Breast epithelium (tissue), 3 donors: Measurements from ENCODE around the gene GTPBP1.

Experiments used
- POLR2A ChIP-seq: fragments of 450-650 bp; IDR thresholded peaks from one replicate; pipeline ENCODE4 v1.6.1; 2016; ENCODE audit warnings: antibody characterized with exemption, mild to moderate bottlenecking, moderate library complexity
- POLR2AphosphoS5 ChIP-seq, 3 donors: sonication (generic); formaldehyde crosslinking; IDR thresholded peaks; one replicate each; pipeline ENCODE4 v1.6.1; 2017; ENCODE audit warnings: antibody characterized with exemption in 3 of 3
- TF ChIP-seq, protein P1 (sequence below), 3 donors: fragments of 450-650 bp; IDR thresholded peaks; one replicate each; pipeline ENCODE4 v1.5.1; 2016 to 2017; ENCODE audit warnings: antibody characterized with exemption in 3 of 3, mild to moderate bottlenecking in 3 of 3, moderate library complexity in 3 of 3

DNA sequence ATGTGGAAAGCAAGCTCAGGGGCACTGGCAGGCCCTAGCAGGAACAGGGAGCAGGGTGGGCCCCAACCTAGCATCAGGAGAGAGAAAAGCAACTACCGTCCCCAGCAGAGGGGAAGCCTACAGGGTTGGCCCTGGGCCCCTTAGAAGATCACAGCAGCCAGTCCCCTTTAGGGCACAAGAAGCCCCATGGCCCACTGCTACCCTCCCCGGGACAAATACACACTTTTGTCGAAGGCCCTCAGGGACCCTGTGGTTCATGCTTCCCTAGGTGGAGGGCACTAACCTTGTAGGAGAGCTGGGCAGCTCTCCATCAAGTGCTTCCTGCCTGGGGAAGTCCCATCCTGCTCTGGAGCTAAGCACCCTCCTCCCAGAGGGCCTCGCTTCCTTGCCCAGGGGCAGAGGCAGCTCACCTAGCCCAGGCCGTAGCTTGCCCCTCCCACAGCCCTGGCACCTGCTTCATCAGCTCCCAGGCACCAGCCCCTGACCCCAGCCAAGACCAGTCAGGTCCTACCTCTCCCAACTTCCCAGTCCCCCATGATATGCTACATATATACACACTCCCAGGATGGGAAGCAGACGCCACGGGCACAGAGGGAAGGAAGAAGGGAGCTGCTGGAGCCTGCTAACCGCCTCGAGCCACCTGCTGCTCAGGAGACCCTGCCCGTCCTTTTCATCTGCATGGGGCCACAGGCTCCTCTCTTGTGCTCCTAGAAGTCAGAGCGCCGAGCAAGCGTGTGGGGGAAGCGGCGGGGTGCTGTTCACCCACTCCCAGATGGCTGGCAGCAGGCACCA is 29.9 kb downstream of the GTPBP1 start:
- TF ChIP-seq, protein P1, sequence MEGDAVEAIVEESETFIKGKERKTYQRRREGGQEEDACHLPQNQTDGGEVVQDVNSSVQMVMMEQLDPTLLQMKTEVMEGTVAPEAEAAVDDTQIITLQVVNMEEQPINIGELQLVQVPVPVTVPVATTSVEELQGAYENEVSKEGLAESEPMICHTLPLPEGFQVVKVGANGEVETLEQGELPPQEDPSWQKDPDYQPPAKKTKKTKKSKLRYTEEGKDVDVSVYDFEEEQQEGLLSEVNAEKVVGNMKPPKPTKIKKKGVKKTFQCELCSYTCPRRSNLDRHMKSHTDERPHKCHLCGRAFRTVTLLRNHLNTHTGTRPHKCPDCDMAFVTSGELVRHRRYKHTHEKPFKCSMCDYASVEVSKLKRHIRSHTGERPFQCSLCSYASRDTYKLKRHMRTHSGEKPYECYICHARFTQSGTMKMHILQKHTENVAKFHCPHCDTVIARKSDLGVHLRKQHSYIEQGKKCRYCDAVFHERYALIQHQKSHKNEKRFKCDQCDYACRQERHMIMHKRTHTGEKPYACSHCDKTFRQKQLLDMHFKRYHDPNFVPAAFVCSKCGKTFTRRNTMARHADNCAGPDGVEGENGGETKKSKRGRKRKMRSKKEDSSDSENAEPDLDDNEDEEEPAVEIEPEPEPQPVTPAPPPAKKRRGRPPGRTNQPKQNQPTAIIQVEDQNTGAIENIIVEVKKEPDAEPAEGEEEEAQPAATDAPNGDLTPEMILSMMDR (IDR thresholded peaks at IDR 0.05) = no peak
- TF ChIP-seq POLR2AphosphoS5 (IDR thresholded peaks at IDR 0.05) (no peak), POLR2A (no peak)
